Measurements from ENCODE around the gene PGAP6.

GRCh38 chr16:380762-381011 is 1.1 kb downstream of the PGAP6 start:
- TF ChIP-seq, protein P1, sequence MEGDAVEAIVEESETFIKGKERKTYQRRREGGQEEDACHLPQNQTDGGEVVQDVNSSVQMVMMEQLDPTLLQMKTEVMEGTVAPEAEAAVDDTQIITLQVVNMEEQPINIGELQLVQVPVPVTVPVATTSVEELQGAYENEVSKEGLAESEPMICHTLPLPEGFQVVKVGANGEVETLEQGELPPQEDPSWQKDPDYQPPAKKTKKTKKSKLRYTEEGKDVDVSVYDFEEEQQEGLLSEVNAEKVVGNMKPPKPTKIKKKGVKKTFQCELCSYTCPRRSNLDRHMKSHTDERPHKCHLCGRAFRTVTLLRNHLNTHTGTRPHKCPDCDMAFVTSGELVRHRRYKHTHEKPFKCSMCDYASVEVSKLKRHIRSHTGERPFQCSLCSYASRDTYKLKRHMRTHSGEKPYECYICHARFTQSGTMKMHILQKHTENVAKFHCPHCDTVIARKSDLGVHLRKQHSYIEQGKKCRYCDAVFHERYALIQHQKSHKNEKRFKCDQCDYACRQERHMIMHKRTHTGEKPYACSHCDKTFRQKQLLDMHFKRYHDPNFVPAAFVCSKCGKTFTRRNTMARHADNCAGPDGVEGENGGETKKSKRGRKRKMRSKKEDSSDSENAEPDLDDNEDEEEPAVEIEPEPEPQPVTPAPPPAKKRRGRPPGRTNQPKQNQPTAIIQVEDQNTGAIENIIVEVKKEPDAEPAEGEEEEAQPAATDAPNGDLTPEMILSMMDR (IDR thresholded peaks at IDR 0.05 in 8 of 11, conservative IDR thresholded peaks at IDR 0.05 in 3 of 11), result no peak
- no peak for TF ChIP-seq POLR2AphosphoS5 (IDR thresholded peaks at IDR 0.05)
